CD4-positive, alpha-beta T cell treated with Interleukin-15 for 4 hours (primary cell): ENCODE results near the gene ELFN2.
"Not testable (repeated sequence)": the region's sequence is repeated elsewhere in the genome, so short reads cannot be mapped to it uniquely, and the experiment has no call there.

Source experiments
- DNase-seq: peaks from one replicate; pipeline ENCODE4 v3.0.0-alpha.2; 2020; ENCODE audit warnings: low spot score

The ELFN2 gene

GRCh38 chr22:37335806-37336199, 91.5 kb downstream of the ELFN2 start:
- no peak for DNase-seq

- DNase-seq, result no peak
Measured at GRCh38 chr22:37334859-37335805, 92.1 kb downstream of the ELFN2 start.

GRCh38 chr22:37334461-37334858, 92.8 kb downstream of the ELFN2 start:
- no peak for DNase-seq

- DNase-seq, result no peak
Measured at GRCh38 chr22:37333724-37334460, 93.4 kb downstream of the ELFN2 start.

- no peak for DNase-seq
Measured at GRCh38 chr22:37331856-37332536, 95.3 kb downstream of the ELFN2 start.

GRCh38 chr22:37331034-37331428, 96.2 kb downstream of the ELFN2 start:
- no peak for DNase-seq

- DNase-seq, result peak; percentile 33
Measured at GRCh38 chr22:37330200-37331033, 96.9 kb downstream of the ELFN2 start.

GRCh38 chr22:37329238-37330140, 97.8 kb downstream of the ELFN2 start:
- no peak for DNase-seq

GRCh38 chr22:37328538-37329237, 98.6 kb downstream of the ELFN2 start:
- DNase-seq, result not testable (repeated sequence)

- no peak for DNase-seq
Measured at GRCh38 chr22:37328017-37328416, 99.3 kb downstream of the ELFN2 start.

GRCh38 chr22:37326726-37327125, 100.6 kb downstream of the ELFN2 start:
- no peak for DNase-seq

- DNase-seq, result no peak
Measured at GRCh38 chr22:37325039-37325395, 102.3 kb downstream of the ELFN2 start.

GRCh38 chr22:37324340-37325038, 102.8 kb downstream of the ELFN2 start:
- no peak for DNase-seq

GRCh38 chr22:37320726-37321677, 106.3 kb downstream of the ELFN2 start:
- no peak for DNase-seq

- no peak for DNase-seq
Measured at GRCh38 chr22:37319469-37319868, 107.8 kb downstream of the ELFN2 start.

- DNase-seq, result no peak
Measured at GRCh38 chr22:37318364-37319109, 108.7 kb downstream of the ELFN2 start.
